ENCODE results near the gene ARVCF.

The ARVCF gene

DNA sequence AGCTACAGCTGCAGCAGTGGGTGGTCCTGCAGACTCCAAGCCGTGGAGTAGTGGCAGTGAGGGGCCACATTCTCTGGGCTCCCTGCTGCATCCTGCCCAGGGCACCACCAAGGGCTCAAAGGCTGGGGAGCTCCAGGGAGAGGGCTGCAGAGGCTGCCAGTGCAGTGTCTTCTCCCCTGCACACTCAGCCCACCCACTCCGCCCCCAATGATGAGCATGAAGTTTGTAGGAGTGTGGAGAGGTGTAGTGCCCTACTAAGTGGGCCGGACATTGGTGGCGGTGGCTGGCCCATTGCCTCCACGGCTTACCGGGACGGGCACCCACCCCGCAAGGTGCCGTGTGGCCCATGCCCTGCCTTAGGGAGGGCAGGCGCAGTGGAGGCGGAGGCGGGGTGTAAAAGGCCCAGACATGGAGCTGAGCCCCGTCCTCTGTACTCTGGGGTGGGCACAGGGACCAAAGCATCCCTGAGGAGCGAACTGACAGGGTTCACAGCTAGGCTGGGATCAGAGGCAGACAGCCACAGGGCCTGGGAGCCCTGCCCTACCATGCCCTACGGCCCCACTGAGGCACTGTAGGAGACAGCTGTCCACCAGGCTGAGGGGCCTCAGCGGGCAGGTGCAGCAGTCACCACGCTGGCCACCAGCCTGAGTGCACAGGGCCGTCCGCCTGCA, 18.9 kb downstream of the ARVCF start:
- DNase-seq = no peak

DNA sequence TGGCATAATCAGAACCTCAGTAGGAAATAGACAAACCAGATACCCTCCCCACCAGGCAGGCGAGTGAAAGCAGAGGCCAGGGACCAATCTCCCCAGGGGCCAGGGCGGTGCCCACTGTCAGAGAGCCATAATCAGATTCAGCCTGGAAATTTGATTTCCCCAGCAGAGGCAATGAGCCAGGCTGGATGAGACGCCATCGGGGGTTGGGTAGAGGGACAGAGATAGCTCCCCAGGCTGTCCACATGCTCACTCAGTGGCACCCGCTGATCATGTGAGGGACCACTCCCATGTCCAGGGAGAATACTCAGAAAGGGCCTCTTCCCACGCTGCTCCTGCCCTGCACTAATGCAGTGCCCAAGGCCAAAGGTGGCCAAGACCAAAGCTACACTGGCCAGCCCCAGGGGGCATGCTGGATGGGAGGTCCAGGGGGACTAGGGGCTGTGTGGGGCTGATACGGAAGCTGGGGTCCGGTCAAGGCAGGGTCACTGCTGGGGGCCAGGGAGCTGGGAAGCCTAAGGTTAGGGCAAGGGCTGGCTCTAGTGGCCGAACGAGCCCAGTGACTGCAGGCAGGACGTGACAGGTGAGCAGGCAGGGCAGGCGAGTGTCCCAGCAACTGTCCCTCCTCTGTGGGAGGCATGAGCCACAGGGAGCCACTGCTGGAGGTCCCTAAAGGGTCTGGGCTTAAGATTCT, 19.8 kb downstream of the ARVCF start:
- DNase-seq = no peak

DNA sequence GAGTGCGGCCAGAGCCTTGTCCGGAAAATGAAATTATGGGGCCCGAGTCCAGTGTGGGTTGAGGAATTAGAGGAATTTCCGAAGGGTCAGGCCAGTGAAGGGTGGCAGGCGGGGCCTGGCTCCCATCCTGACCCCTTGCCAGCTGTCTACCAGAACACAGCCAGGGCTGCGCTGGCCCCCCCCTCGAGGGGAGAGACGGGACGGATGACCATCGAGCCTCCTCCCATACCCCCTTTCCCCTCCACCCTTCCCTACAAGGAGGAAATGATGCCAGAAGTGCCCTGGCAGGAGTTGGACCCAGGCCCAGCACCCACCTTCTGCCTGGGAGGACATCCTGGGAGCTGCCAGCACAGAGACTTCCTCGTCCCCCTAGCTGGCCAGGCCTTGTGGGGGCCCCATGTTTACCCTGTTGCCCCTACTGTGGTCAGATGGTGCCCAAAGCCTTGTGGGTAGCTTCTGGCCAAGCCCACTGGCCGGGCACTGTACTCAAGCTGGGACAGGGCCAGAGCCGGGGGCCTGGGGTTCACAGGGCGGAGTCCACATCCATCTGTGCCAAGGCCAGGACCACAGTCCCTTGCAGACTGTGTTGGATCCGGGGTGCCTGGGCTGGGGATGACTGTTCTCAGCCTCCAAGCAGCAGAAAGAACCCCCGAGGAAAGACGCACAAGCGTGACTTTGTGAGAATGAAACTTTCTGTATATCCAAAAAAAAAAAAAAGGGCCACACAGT, 20.8 kb downstream of the ARVCF start:
- no peak for DNase-seq

DNA sequence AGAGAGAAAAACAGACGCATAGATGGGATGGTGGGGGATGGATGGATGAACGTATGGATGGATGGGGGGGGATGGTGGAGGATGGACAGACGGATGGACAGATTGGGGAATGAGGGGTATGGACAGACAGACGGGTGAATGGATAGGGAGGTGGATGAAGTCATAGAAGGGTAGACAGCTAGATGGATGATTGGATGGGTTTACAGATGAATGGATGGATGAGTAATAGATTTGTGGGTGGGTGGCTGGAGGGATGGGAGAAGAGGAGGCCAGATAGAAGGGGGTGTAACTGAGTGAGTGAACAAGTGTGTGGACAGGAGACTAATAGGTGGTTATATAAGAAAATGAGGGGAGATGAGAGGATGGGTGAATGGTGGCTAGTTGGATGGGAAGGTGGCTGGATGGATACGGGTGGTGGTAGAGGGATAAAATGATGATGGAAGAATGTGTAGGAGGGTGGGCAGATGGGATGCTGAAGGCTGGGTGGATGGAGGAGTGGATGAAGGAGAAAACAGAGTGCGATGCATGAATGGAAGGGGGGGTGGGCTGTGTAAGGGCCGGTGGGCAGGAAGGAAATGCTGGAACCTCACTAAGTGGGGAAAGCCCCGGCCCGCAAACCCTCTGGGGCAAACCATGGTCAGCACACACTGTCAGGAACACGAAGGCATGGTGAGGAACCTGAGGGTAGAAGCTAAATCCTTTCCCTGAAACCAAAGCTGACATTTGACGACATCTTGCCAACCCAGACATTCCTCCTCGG, 21.6 kb downstream of the ARVCF start:
- no peak for DNase-seq

DNA sequence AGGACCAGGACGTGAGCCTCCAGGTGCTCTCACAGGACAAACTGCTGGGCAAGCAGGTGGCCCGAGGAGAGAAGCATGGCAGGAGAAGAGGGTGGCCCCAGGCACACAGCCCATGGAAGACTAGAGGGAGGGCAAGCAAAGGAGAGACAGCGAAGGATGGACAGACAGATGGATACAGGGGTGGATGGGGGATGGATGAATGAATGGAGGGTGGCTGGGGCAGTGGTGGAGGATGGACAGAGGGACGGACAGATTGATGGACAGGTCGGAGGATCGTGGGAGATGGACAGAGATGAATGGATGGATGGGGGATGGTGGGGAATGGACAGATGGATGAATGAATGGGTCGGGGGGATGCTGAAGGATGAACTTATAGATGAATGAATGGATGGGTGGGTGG, 22.7 kb downstream of the ARVCF start:
- no peak for DNase-seq

DNA sequence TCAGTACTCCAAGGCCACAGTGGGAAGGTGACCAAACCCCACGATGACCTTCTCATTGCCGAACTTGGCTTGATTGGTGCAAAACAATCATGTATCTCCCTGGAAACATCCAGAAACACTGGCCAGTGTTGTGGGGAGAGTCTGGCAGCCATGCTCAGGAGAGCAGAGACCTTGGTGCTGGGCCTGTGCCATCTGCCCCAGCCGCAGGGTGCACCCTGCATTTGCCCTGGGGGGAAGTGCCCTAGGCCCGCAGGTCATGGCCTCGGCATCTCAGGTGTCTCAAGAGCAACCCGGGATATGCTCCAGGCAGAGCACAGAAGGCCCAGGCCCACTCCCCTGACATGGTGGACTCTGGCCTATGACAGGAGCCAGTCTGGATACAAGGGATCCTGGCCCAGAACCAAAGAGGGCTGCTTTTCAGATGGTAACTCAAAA, 23.7 kb downstream of the ARVCF start:
- no peak for DNase-seq

DNA sequence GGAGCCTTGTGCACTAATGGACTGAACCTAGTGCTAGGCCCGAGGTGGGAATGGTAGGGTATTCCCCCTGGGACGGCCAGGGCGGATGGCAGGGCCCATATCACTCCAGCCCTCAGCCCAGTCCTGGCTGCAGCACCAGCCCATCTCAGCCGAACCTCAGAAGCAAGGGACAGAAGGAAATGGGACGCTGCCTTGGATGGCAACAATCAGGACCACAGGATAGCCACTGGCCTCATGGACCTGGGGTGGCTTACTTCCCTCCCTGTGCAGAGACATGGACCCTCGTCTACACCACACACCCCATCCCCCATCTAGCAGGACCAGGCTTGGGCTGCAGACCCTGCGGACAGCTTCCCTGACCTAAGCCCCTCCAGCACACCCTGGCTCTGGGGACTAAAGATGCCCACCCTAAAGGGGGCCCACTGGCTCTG, 24.1 kb downstream of the ARVCF start:
- DNase-seq = no peak

DNA sequence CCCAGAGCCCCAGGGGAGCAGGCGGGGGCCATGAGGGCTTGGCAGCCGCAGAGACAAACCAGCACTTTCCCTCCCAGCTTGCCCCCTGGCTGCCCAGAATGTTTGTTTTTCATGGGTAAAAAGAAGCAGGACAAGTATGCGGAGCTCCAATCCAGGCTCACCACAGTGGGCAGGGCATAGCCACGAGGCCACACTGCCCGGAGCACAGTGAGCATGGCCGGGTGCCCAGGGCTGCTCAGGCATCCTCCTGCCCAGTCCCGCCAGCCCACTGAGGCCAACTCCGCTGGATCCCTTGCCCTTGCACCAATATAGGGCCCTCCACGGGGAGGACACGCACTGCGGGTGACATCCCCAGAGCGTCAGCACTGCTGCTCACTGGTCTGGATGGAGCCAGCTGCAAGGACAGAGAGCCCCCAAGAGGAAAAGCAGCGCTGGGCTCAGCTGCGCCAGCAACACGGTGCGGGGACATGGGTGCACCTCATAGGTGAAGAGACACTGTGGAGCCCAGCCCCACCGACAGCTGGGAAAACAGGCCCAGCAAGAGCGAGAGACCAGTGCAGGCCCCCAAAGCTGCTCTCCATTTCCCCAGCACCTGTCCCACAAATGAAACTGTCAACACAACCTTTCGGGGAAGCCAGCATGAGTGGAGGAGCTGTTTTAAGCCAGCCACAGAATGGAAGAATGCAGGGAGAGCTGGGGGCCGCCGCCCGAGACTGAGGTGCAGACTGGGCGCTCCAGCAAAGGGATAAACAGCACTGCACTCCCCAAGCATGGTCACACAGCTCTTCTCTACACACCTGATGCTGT, 24.8 kb downstream of the ARVCF start:
- DNase-seq = no peak

DNA sequence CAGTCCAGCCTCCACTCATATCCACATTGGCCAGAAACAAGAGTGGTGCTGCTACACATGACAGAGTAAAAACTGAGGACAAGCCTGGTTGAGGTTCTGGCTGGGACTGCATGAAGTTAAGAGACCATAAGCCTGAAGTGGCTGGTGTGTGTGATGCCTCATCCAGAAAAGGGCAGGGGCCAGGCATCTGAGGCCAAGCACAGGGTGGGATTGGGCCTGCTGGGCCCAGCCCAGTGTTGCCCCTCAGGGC, 25.3 kb downstream of the ARVCF start:
- DNase-seq = no peak

DNA sequence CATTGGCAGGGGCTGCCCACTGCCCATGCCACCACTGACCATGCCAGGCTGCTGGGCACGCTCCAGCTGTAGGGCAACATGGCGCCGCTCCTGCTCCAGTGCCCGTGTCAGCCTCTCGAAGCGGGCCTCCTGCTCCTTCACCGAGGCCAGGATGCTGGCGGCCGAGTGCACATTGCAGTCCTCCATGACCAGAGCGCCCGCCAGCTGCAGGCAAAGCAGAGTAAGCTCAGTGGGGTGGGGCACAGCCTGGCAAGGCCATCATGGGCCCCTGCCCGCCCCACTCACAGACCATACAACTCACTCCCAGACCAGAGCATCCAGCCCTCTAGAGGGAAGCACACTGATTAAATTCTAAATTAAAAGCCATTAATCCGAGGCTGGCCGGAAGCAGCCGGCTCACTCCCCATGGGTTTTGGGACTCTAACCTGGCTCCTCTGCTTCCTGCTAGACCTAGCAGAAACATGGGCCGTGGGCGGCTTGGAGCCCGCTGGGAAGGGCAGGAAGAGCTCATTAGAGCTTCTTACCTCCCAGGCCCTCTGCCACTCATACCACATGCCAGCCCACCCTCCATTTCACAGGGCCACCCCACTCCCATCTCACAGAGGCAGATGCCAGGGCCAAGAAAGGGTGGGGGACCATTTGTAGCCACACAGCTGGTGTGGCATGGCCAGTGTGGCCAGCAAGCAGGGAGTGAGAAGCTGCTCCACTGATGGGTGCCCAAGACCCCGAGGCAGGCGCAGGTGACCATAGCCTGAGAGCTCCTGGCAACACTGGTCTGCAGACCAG, 25.8 kb downstream of the ARVCF start:
- no peak for DNase-seq

DNA sequence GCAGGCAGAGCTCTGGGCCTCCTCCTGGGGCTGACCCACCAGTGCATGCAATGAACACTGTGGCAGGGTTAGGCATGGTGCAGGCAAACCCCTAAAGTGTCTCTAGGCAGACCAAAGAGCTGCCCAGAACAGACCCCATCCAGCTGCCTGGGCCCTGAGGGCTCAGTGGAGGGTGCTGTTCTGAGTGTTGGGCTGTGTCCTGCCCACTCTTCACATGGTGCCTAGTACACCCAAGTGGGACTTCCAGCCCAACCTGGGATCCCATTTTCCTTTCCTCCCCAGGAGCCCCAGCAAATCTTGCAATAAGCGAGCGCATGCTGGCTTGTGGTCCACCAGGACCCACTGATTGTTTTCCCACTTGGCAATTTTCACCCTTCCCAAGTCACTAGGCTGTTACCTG, 26.4 kb downstream of the ARVCF start:
- no peak for DNase-seq

DNA sequence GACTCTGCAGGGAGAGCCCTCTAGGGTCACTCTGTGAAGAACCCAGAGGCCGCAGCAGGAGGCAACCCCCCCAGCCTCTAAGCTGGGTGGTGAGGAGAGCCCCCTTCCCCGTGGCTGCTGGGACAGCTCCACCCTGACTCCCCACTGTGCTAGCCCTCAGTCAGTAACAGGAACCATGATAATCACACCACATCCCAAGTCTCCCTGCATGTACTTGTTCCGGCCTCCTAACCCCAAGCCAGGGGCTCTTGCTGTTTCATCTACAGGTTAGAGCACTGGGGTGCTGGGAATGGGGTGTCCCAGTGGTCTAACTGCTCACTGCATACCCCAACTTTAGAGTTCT, 26.9 kb downstream of the ARVCF start:
- DNase-seq = no peak

DNA sequence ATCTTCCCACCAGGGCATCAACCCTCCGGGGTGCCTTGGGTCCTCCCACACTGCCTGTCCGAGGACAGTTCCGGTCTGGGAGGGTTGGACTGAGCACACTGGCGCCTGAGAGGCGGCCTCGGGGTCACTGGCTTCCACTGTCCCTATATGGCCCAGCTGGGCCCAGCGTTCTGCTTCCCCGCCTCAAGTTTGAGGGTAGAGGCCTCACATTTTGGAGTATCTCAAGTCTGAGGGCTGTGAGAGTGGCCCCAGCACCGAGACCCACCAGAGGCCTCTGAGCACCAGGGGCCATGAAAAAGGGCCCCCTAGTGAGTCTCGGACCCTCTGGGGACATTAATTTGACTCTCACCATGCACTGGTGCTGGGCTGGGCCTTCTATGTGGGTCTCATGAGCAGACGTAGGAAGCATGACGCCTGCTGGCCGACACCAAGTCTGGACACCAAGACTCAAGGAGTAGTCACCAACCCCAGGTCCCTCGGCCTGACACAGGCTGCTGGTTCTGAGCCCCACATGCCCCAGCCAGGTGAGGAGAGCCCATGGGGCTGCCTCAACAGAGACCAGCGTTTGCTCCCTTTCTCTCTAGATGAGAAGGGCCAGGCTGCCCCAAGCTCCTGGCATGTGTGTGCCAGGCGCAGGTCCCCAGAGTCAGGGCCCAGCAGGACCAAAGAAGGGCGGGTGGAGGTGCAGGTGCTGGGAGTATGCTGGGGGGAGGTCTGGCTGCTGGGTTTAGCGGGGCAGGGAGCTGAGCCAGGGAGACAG, 27.5 kb downstream of the ARVCF start:
- no peak for DNase-seq

DNA sequence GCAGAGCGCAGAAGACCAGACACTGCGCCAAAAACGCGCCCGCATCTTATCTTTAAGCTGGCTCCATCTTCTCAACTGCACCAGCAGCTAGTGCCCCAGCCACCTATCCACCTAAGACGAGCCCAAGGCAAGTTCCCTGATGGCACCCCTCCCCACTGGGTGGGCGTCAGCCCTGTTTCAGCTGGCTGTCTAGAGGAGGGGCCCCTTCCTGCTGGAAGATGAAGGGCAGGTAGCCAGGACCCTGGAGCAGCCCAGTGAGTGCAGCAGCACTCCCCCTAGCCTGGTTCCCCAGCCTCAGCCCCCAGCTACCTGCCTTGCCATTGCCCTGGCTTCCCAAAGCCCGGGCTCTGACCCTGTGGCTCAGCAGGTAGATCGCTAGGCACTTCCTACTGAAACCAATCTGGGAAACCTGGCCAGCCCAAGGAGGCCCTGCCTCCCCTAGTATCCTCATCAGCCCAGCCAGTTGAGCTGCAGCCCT, 28.3 kb downstream of the ARVCF start:
- DNase-seq = no peak

DNA sequence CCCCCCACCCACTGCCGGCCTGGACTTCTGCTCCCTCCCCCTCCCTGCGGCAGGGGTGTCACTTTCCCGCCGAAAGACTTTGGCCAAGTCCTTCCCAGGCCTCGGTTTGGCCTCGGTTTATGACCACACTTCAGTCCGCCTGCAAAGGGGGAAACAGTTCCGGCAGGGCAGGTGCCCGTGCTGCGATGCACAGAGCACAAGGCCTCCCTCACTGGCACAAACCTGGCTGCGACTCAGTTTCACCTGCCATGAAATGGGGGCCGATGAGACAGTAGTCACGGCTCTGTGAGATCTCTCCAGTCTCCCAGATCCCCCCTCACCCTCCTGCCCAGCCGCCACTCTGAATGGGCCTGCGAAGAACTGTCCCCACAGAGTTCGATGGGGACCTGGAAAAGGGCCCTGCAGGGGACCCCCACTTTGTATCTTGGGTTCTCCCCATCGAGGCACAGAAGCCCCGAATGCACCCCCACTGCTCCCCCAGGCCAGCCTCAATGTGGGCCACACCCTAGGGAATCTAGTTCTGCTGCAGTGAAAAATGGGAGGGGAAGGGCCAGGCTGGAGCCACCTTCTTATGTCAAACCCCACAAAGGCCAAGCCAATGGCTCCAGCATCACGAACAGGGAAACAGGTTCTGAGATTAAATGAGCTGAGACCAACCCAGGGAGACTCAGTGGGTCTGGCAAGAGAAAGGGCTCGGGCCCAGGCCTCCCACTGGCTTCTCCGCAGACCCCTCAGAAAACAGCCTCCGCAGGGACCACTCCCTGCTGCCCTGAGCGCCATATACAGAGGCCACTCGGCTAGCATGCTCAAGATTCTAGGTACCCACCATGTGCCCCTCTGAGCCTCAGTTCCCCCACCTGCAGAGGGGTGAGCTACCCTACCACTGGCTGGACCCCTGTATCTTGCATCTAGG, 29.0 kb downstream of the ARVCF start:
- DNase-seq = no peak

DNA sequence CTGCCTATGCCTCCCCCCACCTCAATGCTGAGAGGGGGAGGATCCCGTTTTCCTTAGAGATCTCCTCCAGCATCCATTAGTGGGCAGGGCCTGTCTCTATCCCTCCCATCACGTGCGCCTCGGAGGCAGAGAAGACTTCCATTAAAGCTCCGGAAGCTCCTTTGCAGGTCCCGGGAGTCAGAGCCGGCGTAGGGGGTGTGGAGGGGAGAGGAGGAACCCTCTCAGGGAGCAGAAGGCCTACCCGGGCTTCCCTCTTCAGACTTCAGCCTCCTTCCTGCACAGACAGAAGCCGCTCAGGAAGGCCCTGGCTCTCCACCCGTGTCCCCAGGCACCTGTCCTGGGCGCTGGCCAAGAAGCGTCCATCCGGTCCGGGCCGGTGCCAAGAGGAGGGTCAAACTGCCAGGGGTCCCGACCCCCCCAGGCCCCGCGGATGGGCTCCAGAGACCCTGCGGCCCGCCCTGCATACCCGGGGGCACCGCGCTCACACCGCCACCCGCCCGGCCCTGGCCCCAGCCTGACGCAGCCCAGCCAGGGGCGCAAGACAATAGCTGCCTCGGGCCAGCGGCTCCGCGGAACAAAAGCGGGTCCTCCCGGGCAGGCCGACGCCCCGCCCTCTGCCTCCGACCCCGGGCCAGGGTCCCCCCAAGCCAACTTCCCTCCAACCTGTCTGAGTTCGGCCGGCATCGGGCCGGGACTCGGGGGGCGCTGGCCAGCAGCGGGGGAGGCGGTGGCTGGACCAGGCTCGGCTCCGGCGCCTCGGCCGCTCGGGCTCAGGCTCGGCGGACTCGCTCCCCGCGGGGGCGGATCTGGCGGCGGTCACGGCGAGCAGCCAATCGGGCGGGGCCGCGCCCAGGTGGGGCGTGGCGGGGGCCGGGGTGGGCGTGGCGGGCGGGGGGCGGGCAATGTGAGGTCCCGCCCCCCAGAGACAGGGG, 29.9 kb downstream of the ARVCF start:
- peak; percentile 86 for DNase-seq

DNA sequence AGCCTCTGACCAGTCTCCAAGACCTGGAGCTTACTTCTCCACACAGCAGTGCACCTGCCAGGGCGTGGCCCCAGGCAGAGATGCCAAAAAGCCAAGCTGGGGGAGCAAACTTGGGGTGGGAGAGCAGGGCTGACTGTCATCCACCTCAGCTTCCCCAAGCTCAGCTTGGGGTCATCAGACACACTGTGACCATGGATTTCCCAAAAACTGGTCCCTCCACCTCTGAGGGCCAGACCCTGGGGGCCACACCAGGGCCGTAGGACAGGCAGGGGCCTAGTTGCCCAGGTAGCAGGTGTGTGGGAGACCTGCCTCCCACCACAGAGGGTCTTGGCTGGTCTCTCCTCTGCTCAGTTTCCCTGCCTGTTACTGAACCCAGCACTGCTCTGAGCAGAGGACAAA, 30.6 kb downstream of the ARVCF start:
- no peak for DNase-seq

DNA sequence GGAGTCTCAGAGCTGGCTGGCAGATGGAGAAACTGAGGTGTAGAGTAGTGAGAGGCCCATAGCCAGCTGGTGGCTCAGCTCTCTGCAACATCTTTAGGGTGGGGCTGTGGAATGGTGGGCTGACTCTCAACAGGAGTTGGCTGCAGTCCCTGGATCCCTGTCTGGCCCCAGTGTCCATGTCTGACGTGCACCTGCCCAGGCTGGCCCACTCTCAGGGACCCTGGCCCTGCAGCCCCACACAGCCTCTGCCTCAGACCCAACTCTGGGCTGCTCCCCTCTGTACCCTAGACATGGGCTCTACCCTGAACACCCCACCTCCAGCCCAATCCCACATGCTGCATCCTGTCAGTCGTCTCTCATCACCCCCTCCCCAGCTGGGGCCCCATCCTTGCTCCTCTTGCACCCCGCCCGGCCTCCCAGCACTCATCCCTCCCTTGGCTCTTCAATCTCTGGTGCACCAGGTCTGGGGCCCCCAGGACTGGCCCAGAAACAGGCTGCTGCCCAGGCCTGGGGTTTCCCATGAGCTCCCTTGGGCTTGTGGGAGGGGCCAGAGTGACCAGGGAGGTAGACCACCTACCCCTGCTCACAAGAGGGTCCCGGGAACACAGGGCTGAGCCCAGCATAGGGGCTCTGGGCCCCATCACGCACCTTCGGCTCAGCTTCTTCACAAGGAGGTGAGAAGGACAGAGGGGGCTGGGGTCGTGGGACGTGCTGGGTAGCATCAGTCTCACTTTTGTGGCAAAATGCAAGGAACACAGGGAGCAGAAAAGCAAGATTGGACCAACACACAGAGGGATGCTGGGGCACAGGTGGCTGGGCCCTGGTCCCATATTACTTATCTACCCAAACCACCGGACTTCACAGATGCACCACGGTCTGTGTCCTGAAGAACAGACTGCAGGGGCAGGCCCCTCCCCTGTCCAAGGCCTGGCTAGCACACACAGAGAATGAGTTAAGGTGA, 31.5 kb downstream of the ARVCF start:
- DNase-seq = no peak
